OCI-LY7 (cell line): Measurements from ENCODE around the gene SAMD15.

ENCODE experiments used
- CTCF ChIP-seq: fragments of 200-600 bp; sonication (generic); conservative IDR thresholded peaks from 2 replicates; pipeline ENCODE4 v1.5.1; 2014; ENCODE audit warnings: mild to moderate bottlenecking, antibody characterized with exemption, low read length, moderate library complexity, mixed read lengths
- EZH2phosphoT487 ChIP-seq: fragments of 200-600 bp; sonication (generic); IDR thresholded peaks from 2 replicates; pipeline ENCODE4 v1.6.1; 2018; ENCODE audit warnings: low read depth, borderline replicate concordance, mild to moderate bottlenecking, mixed run types, antibody characterized with exemption, low read length, moderate library complexity, mixed read lengths

GRCh38 chr14:77407158-77407557 is 30.0 kb downstream of the SAMD15 start:
- TF ChIP-seq CTCF = no peak
- TF ChIP-seq EZH2phosphoT487 = no peak
